T1000 (cell line): ENCODE data around the gene PIAS3.
"Not testable (repeated sequence)": the region's sequence is repeated elsewhere in the genome, so short reads cannot be mapped to it uniquely, and the experiment has no call there.

Experiments used
- DNase-seq: peaks from one replicate; lab custom pipeline; 2025; ENCODE audit warnings: mixed read lengths; lab: John Stamatoyannopoulos, UW

The PIAS3 gene

DNA sequence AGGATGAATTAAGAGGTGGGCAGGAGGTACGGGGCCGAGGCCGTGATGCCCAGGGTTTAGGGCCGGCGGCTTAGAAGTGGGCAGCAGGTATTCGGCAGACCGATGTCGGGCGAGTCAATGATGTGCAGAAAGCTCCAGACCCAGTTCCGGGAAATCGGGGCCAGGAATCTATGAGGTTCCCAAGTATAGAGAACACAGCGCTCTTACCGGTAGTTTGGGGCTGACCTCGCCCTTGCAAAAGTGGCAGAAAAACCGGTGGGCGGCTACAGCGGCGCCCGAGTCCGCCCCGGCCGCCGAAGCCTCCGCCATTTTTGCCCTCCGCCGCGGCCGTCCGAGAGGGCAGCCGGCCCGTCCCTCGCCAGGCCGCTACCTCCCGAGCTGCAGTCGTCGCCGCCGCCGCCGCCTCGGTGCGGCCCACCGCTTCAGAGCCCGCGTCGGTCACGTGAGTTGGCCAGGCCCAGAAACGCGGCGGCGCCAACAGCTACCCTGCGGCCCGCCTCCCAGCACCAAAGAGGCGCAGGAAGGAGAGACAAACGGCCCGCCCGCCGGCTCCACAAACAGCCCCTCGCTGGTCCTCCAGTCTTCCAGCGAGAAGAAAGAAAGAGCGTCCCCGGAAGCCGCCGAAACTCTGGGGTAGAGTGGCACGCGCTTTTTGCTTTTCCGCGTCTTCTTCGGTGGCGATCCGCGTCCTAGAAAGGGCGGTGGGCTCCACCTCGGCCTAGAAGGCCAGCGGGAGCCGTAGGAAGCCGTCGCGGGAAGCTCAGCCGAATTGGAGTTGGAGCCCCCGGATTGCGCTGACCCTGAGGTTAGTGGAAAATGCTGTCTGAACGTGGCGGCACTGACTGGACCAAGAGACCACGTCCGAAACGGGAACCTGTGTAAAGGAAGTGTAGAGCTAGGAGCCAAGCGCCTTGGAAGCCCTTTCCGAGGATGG, 35.0 kb downstream of the PIAS3 start, which contains the start of the genes POLR3C and RNF115:
Gene POLR3C, plus strand, starts transcription at position 636 of the 934 bp plus-strand sequence. CDS start 1,577 bp downstream, outside the sequence.
Gene RNF115, minus strand, starts transcription at position 531 of the 934 bp plus-strand sequence. Its CDS starts 222 bp downstream, at position 309.
- peak; percentile 73 for DNase-seq

DNA sequence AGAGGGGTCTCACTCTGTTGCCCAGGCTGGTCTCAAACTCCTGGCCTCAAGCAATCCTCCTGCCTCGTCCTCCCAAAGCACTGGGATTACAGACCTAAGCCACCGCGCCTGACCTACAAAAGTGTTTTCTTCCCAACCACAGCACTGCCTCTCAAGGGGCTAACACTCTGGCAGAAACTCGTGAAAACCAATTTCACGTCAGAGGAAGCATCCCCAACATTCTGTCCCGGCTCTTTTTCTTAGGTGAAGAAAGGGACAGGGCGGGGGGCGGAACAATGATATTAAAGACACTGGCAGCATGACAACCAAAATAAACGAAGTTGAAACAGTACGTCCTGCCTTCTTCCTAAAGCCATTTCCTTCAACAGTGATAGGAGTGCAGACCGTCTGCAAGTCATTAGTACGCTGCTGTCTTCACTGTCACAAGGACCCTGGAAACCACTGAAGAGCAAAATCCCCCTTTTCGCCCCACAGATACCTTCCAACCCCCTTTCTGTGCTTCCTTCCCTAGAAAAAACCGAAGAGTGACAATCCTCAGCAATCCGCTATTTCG, 36.0 kb downstream of the PIAS3 start:
- DNase-seq: not testable (repeated sequence)

DNA sequence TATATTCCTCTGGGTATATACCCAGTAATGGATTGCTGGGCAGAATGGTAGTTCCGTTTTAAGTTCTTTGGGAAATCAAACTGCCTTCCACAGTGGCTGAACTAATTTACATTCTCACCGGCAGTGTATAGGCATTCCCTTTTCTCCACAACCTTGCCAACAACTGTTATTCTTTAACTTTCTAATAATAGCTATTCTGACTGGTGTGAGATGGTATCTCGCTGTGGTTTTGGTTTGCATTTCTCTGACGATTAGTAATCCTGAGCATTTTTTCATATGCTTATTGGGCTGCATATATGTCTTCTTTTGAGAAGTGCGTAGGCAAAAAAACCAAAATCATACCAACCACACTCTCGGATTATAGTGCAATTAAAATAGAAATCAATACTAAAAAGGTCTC, 40.8 kb downstream of the PIAS3 start:
- peak; percentile 0 for DNase-seq

DNA sequence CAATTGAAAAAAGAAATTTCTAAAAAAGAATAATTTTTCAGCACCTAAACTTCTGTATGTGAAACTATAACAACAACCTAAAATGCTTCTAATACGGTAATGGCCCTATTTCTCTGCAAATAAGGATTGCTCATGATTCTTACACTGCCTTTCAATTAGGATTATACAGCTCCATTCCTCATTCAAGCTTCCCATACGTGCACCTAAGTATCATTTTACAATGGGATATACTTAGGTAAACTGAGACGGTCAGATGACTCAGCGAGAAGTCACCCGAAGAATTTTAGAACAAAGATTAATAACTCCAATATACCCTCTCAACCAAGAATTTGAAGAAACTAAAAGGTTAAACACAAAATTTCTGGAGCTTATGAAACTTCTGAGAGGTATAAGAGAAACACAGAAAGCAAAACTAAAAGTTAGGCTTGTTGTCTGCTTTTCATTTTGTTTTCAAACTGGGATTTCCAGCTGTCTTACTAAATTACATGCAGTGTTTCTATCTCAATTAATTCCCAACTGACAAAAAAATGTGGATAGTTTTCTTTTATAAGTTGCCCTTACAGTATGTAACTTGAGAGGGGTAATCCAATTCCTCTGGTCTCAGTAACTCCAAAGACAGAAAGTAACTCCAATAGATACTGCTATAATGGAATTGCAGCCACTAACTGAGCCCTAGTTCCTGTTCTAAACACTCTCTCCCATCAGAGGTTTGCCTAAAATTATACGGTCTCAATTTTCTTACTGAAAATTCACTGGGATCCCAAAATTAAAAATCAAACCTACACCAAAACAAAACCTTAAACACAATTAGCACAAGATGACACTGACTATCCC, 45.7 kb downstream of the PIAS3 start:
- not testable (repeated sequence) for DNase-seq

DNA sequence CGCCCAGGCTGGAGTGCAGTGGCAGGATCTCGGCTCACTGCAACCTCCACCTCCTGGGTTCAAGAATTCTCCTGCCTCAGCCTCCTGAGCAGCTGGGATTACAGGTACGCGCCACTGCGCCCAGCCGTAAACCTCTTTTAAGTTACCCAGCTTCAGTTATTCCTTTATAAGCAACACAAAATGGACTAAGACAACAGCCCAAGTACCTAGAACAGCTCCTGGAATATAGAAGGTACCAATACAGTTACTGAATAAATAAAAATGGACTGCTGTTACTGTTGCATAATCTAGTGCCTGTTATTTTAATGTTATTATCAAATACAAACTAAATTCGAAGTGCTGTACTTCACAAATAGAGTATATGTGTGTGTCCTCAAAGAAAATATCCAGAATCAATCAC, 52.0 kb downstream of the PIAS3 start:
- no peak for DNase-seq

DNA sequence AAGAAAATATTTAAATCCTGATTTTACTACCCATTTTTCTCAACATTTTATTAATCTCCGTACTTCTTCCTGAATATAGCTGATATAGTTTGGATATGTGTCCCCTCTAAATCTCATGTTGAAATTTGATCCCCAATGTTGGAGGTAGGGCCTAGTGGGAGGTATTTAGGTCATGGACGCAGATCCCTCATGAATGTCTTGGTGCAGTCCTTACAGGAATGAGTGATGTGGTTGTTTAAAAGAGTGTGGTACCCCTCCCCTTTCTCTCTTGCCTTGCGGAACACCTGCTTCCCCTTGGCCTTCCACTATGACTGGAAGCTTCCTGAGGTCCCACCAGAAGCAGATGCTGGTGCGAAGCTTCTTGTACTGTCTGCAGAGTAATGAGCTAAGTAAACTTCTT, 52.5 kb downstream of the PIAS3 start:
- no peak for DNase-seq

DNA sequence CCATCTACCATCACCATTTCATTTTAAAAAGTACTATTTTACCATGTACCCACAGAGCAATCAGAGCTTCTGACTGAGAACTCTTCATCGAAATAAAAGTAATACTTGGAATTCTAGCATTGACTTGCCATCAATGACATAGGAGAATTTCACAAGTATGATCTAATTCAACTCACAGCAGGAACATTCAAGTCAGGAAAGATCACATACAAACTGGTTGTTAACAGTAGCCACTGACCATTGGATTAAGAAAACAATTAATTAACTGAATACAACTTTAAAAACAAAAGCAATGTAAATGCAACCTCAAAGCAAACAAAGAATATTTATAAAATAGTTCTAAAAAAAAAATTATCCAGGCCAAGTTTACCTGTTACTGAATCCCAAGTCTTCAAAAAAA, 53.8 kb downstream of the PIAS3 start:
- DNase-seq: no peak

DNA sequence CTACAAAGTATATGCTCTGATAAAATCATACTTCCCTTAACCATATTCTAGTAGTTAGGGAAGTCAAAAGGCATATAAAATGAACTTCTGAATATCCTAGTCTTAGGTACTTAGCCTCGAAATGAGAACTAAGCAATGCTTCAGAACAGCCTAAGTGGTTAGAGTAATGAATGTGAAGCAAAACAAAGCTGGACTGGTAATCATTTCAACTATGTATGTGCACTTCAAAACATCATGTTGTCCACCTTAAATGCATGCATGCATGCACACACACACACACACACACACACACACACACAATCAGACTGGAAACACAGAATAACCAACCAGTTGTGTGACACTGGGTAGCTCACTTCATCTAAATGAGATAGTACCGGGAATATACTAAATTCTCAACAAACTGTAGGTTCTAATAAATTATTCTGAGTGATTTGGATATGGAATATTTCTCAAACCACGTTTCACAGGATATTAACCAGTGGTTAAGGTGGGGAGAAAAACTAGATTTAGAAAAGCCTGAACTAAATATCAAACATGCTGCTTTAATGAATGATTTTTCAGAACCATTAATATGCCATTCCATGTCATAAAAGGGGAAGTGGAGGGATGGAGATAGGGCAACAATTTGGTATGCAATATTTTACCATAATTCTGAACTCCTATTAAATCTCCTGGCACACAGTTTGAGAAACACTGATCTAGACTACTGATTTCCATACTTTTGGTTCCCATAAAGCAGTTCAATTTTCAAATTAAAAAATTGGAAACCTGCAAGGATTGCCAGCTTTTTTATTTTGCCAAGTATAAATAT, 54.4 kb downstream of the PIAS3 start:
- no peak for DNase-seq

DNA sequence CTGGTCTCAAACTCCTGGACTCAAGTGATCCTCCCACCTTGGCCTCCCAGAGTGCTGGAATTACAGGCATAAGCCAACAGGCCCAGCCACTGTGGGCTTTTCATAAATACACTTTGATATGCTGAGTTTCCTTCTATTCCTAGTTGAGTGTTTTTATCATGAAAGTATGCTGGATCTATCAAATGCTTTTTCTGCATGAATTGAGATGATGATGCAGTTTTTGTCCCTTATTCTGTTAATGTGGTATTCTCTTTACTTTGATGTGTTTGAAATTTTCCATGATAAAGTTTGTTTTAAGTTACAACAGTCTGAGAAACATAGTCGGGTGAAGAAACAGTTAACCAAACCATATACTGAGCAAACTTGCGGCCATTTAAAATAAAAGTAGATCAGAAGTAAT, 59.1 kb downstream of the PIAS3 start:
- no peak for DNase-seq
